Activated CD4-positive, alpha-beta T cell treated with anti-CD3 and anti-CD28 coated beads, Interleukin-2, amount 10 ng/mL, durations not matched to agents 7 days and 5 days (primary cell): ENCODE data around the gene COPZ1. TPM values are rescaled to one million over a fixed set of nuclear protein-coding genes. Genes with fewer than 3 reads are reported as not detected.

ENCODE experiments used
- CTCF ChIA-PET: fragments of 350-600 bp; sonication (Branson Sonifier 250); formaldehyde crosslinking; loops from one replicate; lab custom pipeline; 2021; ENCODE audit warnings: antibody characterized with exemption; lab: Charles Lee
- POLR2A ChIA-PET: fragments of 350-600 bp; sonication (Branson Sonifier 250); formaldehyde crosslinking; loops from one replicate; lab custom pipeline; 2021; ENCODE audit warnings: antibody characterized with exemption; lab: Charles Lee
- DNase-seq: peaks from one replicate; pipeline ENCODE4 v3.0.0-alpha.2; 2020
- H3K27ac Mint-ChIP-seq: one replicate; pipeline ENCODE4 v1.8.0; 2021; ENCODE audit warnings: mild to moderate bottlenecking, moderate library complexity, mixed read lengths
- H3K27me3 Mint-ChIP-seq: one replicate; pipeline ENCODE4 v1.8.0; 2021; ENCODE audit warnings: mixed read lengths
- H3K36me3 Mint-ChIP-seq: one replicate; pipeline ENCODE4 v1.8.0; 2021; ENCODE audit warnings: low read depth, mixed read lengths
- H3K4me1 Mint-ChIP-seq: one replicate; pipeline ENCODE4 v1.8.0; 2021; ENCODE audit warnings: mixed read lengths
- H3K4me3 Mint-ChIP-seq: one replicate; pipeline ENCODE4 v1.8.0; 2021; ENCODE audit warnings: mild to moderate bottlenecking, moderate library complexity, mixed read lengths
- H3K9me3 Mint-ChIP-seq: one replicate; pipeline ENCODE4 v1.8.0; 2021; ENCODE audit warnings: mixed read lengths
- total RNA-seq, 2 experiments: library from RNA; stranded (reverse); gene quantifications; one replicate each; pipeline ENCODE4 v1.2.3, GENCODE V29; 2021

COPZ1 gene
- total RNA-seq, 2 experiments from 2014 or later: 113 to 124 TPM

DNA sequence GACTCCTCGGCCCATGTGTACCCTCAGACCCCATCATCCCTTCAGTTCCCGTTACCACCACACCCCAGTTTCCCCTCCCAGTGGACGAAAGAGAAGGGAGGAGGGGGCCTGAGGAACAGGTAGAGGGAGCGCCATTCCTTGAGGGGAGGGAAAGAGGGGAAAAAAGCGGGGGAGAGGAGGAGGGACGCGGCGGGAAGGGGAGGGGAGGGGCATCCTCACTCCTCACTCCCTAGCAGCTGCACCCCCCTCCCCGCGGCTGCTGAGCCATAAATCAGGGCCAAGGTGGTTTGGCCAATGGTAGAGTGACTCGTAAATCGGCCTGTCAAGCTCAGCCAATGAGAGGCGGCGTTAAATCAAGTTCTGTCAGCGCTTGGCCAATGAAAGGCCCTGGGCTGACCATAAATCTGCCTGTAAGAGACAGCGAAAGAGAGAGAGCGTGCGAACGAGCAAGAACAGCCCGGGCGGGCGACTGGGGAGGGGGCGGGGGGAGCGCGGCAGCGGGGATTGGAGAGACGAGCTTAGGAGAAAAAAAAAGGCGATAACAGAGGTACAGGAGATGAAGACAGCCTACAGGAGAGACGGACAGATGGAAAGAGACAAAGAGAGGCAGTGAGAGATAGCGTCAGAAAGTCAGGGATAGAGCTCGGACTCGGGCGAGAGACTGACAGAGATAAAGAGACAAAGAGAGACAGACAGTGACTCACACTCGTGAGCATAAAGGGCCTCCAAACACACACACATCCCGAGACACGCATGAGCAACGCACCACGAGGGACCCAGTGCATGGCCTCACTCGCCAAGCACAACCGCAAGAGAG, 34.2 kb downstream of the COPZ1 start:
- CTCF ChIA-PET: interaction anchor here (0.7 to 3.3 kb wide), 20 partner anchors 9 to 158 kb away, joined by 3 to 14 read pairs (median 4); partner anchors contain the start of gene COPZ1
- no peak overlapping the region for H3K27ac Mint-ChIP-seq
- no peak overlapping the region for H3K4me3 Mint-ChIP-seq
- H3K9me3 Mint-ChIP-seq: no peaks in the 10 kb centered on the region
- DNase-seq: peak; percentile 98
- H3K36me3 Mint-ChIP-seq: no peaks in the 10 kb centered on the region
- POLR2A ChIA-PET: interaction anchor here (0.6 to 1.7 kb wide), 7 partner anchors 22 to 700 kb away, joined by 3 to 5 read pairs (median 3); partner anchors contain the start of gene HNRNPA1
- peaks cover 30% of the 10 kb centered on the region for H3K4me1 Mint-ChIP-seq
- H3K27me3 Mint-ChIP-seq: no peaks in the 10 kb centered on the region

DNA sequence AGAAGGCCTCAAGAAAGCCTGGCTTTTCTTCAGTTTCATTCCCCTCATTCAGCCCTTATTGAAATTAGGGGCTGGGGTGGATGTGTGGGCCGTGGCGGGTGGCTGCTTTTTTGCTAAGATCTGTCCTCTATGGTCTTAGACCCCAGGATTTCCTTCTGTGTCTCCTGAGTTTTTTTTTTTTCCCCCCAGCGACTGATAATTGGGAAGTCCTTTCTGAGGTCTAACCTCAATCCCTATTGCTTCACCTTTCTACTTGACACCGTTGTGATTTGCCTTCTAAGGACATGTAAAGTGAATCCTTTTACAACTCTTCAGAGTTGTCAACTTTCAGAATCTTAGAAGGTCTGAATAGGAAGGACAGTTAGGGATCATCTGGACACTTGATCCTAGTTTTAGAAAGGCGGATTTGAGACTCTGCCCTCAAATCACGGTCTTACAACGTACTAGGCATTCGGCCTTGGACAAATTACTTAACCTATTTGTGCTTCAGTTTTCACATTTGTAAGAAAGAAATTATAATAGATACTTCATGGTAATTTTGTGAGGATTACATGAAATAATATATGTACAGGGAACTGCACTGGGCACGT, 34.9 kb downstream of the COPZ1 start:
- no peak overlapping the region for H3K27ac Mint-ChIP-seq
- POLR2A ChIA-PET: interaction anchor here (0.7 to 1.7 kb wide), 2 partner anchors 23 to 67 kb away, joined by 3 to 4 read pairs; no protein-coding TSS in a partner anchor

DNA sequence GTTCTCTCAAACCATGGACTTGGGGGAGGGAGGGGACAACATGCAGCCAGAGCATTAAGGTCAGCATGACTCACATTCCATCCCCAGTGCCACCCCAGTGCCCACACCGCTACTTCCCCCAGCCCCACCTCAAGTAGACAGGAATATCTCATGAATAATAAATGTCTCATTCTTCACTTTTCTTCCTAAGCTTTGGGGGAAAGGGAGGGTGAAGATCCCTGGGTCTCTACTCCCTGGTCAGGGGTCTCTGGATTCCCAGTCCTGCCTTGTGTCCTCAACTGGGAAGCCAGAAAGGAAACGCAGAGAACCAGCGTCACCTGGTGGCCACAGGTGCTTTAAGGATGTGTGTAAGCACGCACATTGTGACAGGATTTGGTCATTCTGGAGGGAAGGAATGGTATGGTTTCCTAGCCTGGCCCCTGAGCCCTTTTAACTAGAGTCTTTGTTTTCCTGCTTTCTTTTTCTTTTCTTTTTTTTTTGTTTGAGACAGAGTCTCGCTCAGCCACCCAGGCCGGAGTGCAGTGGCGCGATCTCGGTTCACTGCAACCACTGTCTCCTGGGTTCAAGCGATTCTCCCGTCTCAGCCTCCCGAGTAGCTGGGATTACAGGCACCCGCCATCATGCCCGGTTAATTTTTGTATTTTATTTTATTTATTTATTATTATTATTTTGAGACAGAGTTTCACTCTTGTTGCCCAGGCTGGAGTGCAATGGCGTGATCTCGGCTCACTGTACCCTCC, 36.0 kb downstream of the COPZ1 start:
- peak; percentile 67 for DNase-seq
- H3K4me1 Mint-ChIP-seq: peaks cover 40% of the 10 kb centered on the region
- H3K9me3 Mint-ChIP-seq: no peaks in the 10 kb centered on the region
- no peaks in the 10 kb centered on the region for H3K36me3 Mint-ChIP-seq
- no peaks in the 10 kb centered on the region for H3K27me3 Mint-ChIP-seq
- H3K27ac Mint-ChIP-seq: peak overlapping the region; percentile 59
- H3K4me3 Mint-ChIP-seq: no peak overlapping the region
- ChIA-PET CTCF (interaction anchor here (0.8 to 3.2 kb wide), 7 partner anchors 9 to 136 kb away, joined by 3 to 14 read pairs (median 4); no protein-coding TSS in a partner anchor), POLR2A (no interaction called here)

More for the DNA sequence above, 34.9 kb downstream of the COPZ1 start:
- Mint-ChIP-seq H3K9me3 (no peaks in the 10 kb centered on the region), H3K4me3 (no peak overlapping the region), H3K27me3 (no peaks in the 10 kb centered on the region), H3K4me1 (peaks cover 37% of the 10 kb centered on the region), H3K36me3 (no peaks in the 10 kb centered on the region)
- no peak for DNase-seq
- CTCF ChIA-PET: interaction anchor here (0.7 to 3.3 kb wide), 13 partner anchors 9 to 159 kb away, joined by 3 to 14 read pairs (median 4); partner anchors contain the start of gene COPZ1

DNA sequence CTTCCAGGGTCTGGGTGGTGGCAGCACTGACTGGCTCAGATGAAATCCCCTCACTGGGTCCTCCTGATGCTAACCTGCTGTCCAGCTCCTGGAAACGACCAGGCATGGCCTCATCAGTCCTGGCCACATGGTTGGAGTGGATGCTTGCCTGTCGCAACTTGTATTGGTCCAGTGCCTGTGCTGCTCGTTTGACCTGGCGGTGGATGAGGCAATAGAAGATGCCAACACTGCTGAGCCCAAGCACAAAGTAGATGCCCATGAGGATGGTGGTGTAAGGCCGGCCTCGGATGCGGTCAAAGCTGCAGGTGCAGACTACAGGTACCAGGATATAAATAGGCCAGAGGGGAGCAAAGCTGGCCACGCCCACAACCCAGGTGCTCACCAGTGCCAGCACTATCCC, 38.1 kb downstream of the COPZ1 start:
- Mint-ChIP-seq H3K4me3 (no peak overlapping the region), H3K9me3 (no peaks in the 10 kb centered on the region), H3K27ac (no peak overlapping the region), H3K36me3 (no peaks in the 10 kb centered on the region), H3K4me1 (peaks cover 37% of the 10 kb centered on the region), H3K27me3 (peaks cover 6% of the 10 kb centered on the region)
- no peak for DNase-seq
- ChIA-PET POLR2A (no interaction called here), CTCF (interaction anchor here (0.6 to 3.2 kb wide), 5 partner anchors 11 to 98 kb away, joined by 3 to 14 read pairs (median 4); partner anchors contain the start of gene CBX5)

DNA sequence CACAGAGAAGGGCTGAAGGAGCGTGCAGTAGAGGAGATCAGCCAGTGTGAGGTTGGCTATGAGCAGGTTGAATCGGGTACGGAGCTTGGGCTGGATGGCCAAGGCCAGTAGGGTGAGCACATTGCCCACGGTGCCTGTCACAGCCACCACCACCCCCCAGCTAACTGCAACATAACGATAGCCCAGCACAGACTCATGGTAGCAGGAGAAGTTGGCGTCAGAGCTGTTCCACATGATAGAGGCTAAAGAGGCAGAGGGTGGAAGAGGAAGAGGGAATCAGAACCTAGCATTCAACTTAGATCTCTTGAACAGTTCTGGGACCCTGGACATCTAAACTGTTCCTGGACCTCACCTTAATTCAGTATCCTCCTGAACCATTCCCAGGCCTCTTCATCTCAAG, 38.7 kb downstream of the COPZ1 start:
- H3K9me3 Mint-ChIP-seq: no peaks in the 10 kb centered on the region
- POLR2A ChIA-PET: no interaction called here
- CTCF ChIA-PET: interaction anchor here (0.6 to 3.2 kb wide), 4 partner anchors 11 to 84 kb away, joined by 3 to 14 read pairs (median 8); partner anchors contain the start of gene CBX5

DNA sequence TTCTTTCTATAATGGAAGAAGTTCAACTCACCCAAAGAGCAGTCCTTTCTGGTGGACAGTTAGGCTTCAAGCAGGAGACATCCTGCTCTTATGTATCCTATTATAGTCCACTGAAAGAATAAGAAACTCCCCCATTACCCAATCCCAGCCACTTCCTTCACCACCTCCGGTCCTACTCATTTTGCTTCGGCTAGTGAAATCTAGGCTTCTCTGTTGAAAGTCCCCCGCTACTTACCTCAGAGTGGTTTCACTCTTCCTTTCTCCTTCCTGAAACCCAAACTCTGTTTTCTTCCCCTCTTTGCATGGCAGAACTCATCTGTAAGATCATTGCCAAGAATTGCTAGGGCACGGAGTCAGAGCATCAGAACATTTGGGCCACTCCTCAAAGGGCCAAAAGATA, 39.5 kb downstream of the COPZ1 start, which contains the start of gene GPR84:
TSS of gene GPR84 (minus strand) at position 74 of the 400 bp plus-strand sequence. CDS start 635 bp downstream, outside the sequence.
- DNase-seq: peak; percentile 46
- Mint-ChIP-seq H3K27ac (peak within 1 kb of the TSS; percentile 76), H3K4me3 (no peak within 1 kb of the TSS), H3K9me3 (no peaks in the 10 kb centered on the region), H3K4me1 (peaks cover 50% of the 10 kb centered on the region), H3K27me3 (peaks cover 9% of the 10 kb centered on the region), H3K36me3 (no peaks in the 10 kb centered on the region)
- ChIA-PET POLR2A (no interaction called here), CTCF (no interaction called here)

More for the DNA sequence above, 38.7 kb downstream of the COPZ1 start:
- DNase-seq: no peak
- Mint-ChIP-seq H3K4me1 (peaks cover 42% of the 10 kb centered on the region), H3K27ac (no peak overlapping the region), H3K4me3 (no peak overlapping the region), H3K36me3 (no peaks in the 10 kb centered on the region), H3K27me3 (peaks cover 9% of the 10 kb centered on the region)

DNA sequence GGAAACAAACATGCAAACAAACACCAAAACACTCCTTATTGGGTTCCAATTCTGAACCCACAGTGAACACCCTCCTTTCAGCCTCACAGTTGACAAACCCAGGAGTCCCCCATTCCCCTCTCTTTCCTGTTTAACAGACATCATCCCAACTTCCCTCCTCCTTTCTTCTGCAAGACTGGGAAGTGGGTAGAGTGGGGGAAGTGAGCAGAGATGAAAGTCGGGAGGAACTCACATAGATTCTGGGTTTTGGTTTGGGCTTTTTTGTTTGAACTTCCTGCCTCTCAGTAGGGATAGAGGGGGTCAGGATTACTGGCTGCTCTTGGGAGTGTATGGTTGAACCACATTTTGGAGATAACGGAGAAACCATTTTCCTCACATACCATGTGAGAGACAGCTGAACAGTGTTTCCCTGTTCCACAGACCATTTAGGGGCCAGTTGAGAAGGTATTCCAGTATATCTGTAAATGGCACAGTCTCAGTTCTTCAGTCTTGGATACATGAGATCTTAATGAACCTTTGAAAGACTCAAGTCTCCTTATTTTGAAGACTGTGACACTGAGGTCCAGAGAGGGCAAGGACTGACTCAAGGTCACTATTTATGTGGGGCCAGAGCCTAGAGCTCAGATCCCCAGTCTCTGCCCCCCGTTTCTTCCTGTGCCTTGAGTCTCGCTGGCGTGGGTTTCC, 43.2 kb downstream of the COPZ1 start:
- no peaks in the 10 kb centered on the region for H3K9me3 Mint-ChIP-seq
- DNase-seq: no peak
- H3K4me1 Mint-ChIP-seq: peaks cover 52% of the 10 kb centered on the region
- peaks cover 9% of the 10 kb centered on the region for H3K27me3 Mint-ChIP-seq
- ChIA-PET CTCF (interaction anchor here (0.6 to 2.8 kb wide), 22 partner anchors 10 to 1881 kb away, joined by 3 to 25 read pairs (median 4); partner anchors contain the start of genes COPZ1 and ZNF385A), POLR2A (no interaction called here)
- H3K27ac Mint-ChIP-seq: no peak overlapping the region
- no peaks in the 10 kb centered on the region for H3K36me3 Mint-ChIP-seq
- no peak overlapping the region for H3K4me3 Mint-ChIP-seq

DNA sequence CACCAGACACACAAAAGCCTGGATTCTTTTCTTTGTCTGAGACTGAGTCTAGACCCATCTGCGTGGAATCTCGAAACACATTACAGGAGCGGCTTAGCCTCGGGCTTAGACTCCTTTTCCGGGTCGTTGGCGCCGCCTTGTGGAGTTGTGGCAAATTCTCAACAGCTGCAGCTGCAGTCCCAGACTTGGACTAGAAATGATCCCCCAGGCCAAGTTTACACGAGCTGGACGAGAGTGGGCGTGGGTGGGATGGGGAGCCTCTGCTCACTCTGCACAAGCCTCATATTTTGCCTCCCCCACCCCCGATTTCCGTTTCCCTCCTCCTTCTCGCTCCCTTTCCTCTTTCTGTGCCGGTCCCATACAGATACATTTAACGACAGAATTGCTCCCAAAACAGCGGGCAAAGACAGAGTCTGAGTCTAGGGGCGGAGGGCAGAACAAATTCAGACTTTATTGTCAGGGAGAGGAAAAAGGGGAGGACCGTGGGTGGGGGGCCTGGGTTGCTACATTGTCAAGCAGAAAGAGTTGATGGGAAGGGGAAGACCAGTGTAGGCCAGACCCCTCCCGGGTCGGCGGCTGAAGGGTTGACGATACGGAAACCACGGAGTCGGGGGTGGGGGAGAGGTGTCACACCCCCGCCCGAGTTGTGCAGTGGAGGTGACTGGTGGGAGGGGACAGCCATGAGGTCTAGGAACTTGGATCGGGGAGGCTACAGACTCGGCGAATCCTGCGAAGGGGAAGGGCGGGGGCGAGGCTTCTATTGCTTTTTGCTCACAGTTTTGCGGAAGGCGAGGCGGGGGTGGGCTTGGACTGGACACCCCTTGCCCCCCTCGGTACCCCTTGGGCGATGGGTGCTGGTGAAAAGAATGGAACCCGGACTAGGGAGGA, 44.0 kb downstream of the COPZ1 start:
- peak overlapping the region; percentile 46 for H3K27ac Mint-ChIP-seq
- peaks cover 9% of the 10 kb centered on the region for H3K27me3 Mint-ChIP-seq
- no peaks in the 10 kb centered on the region for H3K9me3 Mint-ChIP-seq
- ChIA-PET CTCF (interaction anchor here (0.5 to 2.8 kb wide), 21 partner anchors 11 to 1880 kb away, joined by 3 to 25 read pairs (median 4); partner anchors contain the start of genes COPZ1 and ZNF385A), POLR2A (no interaction called here)
- DNase-seq: peak; percentile 93
- no peaks in the 10 kb centered on the region for H3K36me3 Mint-ChIP-seq
- no peak overlapping the region for H3K4me3 Mint-ChIP-seq
- H3K4me1 Mint-ChIP-seq: peaks cover 50% of the 10 kb centered on the region

DNA sequence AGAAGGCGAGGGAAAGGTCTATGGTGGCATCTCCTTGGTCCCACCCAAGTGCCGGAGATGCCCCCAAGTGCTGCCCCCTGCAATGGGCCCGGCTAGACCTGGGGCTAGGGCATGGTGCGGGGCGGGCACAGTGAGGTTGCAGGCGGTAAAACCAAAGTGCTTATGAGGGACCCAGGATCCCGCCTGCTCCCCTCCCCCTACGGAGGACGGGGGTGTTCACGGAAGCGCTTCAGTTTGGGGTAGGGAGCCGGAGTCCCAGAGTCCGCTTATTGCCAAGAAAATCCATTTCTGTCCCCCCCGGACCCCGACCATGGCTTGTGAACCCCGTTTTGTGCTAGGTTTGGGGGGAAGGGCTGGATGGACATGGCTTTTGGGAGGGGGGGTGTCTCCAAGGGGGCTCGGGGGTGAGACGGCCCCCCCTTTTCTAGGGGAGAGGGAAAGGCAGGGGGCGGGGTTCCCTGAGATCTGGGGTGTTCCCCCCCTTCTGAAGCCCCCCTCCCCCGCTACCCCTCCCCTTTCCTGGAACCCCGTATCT, 44.7 kb downstream of the COPZ1 start:
- no peak overlapping the region for H3K4me3 Mint-ChIP-seq

DNA sequence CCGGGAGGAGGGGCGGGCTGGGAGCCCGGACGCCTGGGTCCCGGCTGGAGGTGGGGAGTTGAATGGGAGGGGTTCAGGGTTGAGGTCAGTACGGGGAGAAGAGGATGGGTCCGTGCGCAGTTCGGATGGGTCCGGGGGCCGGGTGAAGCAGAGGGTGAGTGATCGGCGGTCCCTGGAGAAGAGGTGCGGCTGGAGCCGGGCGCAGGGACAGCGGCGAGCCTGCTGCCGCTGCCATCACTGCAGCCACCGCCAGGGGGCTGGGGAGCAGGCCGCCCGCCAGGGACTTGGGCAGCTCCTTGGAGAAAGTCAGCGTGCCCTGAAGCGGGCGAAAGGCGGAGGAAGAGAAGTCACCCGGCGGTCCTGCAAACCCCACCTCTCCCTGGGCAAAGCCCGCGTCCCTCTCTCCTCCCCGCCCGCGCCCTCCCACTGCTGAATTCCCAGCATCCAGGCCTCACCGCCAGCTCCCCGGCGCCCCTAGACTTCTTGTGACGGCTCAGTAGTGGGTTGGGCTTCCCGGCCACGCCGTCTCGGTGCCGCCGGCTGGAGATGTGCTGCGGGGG, 45.3 kb downstream of the COPZ1 start:
- Mint-ChIP-seq H3K27ac (no peak overlapping the region), H3K36me3 (no peaks in the 10 kb centered on the region), H3K4me1 (peaks cover 38% of the 10 kb centered on the region), H3K4me3 (no peak overlapping the region), H3K9me3 (no peaks in the 10 kb centered on the region), H3K27me3 (peaks cover 9% of the 10 kb centered on the region)
- DNase-seq: no peak
- ChIA-PET CTCF (interaction anchor here (0.6 to 2.5 kb wide), 9 partner anchors 9 to 338 kb away, joined by 3 to 9 read pairs (median 3); partner anchors contain the start of gene HOXC5), POLR2A (no interaction called here)

More for the DNA sequence above, 44.7 kb downstream of the COPZ1 start:
- ChIA-PET CTCF (interaction anchor here (1.0 to 2.5 kb wide), 3 partner anchors 10 to 28 kb away, joined by 3 to 8 read pairs (median 7); no protein-coding TSS in a partner anchor), POLR2A (no interaction called here)
- H3K27ac Mint-ChIP-seq: peak overlapping the region; percentile 46
- H3K36me3 Mint-ChIP-seq: no peaks in the 10 kb centered on the region
- peaks cover 9% of the 10 kb centered on the region for H3K27me3 Mint-ChIP-seq
- peaks cover 43% of the 10 kb centered on the region for H3K4me1 Mint-ChIP-seq
- DNase-seq: no peak
- H3K9me3 Mint-ChIP-seq: no peaks in the 10 kb centered on the region
